NCI-H128 (cell line): Measurements from ENCODE around the gene URAD.
"Not testable (repeated sequence)": the region's sequence is repeated elsewhere in the genome, so short reads cannot be mapped to it uniquely, and the experiment has no call there.

Experiments
- DNase-seq: peaks from one replicate; lab custom pipeline; 2025; ENCODE audit not compliant: unreplicated experiment; lab: John Stamatoyannopoulos, UW

Gene URAD

GRCh38 chr13:27988520-27988919, at the start of gene URAD:
Gene URAD, minus strand, starts transcription at chr13:27988693. Its CDS starts 56 bp downstream, at chr13:27988637.
- no peak for DNase-seq

- DNase-seq: no peak
Measured at GRCh38 chr13:28037399-28037798, 48.9 kb upstream of the URAD start.

- DNase-seq: no peak
Measured at GRCh38 chr13:28035146-28035782, 46.8 kb upstream of the URAD start.

GRCh38 chr13:28033894-28034655, 45.6 kb upstream of the URAD start:
- no peak for DNase-seq

GRCh38 chr13:28032438-28032837, 43.9 kb upstream of the URAD start:
- not testable (repeated sequence) for DNase-seq

GRCh38 chr13:28031896-28032288, 43.4 kb upstream of the URAD start:
- DNase-seq: no peak

- no peak for DNase-seq
Measured at GRCh38 chr13:28031220-28031895, 42.9 kb upstream of the URAD start.

- no peak for DNase-seq
Measured at GRCh38 chr13:28027607-28028364, 39.3 kb upstream of the URAD start.

- DNase-seq: no peak
Measured at GRCh38 chr13:28027071-28027470, 38.6 kb upstream of the URAD start.

- no peak for DNase-seq
Measured at GRCh38 chr13:28026508-28026907, 38.0 kb upstream of the URAD start.

GRCh38 chr13:28022848-28023518, 34.5 kb upstream of the URAD start:
- no peak for DNase-seq

GRCh38 chr13:28014301-28014700, 25.8 kb upstream of the URAD start:
- DNase-seq: no peak

GRCh38 chr13:28013482-28013881, 25.0 kb upstream of the URAD start:
- DNase-seq: no peak

GRCh38 chr13:28012896-28013295, 24.4 kb upstream of the URAD start:
- DNase-seq: no peak

GRCh38 chr13:28012383-28012782, 23.9 kb upstream of the URAD start:
- DNase-seq: no peak

GRCh38 chr13:28010046-28010445, 21.6 kb upstream of the URAD start:
- no peak for DNase-seq

- not testable (repeated sequence) for DNase-seq
Measured at GRCh38 chr13:28005016-28005415, 16.5 kb upstream of the URAD start.

- DNase-seq: no peak
Measured at GRCh38 chr13:28002886-28003698, 14.6 kb upstream of the URAD start.

- no peak for DNase-seq
Measured at GRCh38 chr13:28001837-28002473, 13.5 kb upstream of the URAD start.
